GM12878 (cell line): ENCODE results near the gene CDH4. TPM values are rescaled to one million over a fixed set of nuclear protein-coding genes. Genes with fewer than 3 reads are reported as not detected.

Experiments
- ATAC-seq: fragments of 200-7000 bp; cut with Tn5 transposase; 3 replicates; pipeline ENCODE4 v1.9.1; 2020; ENCODE audit warnings: mild to moderate bottlenecking, moderate library complexity
- BruUV-seq: library from RNA; stranded (reverse); fragments of 400-500 nt; replicated peaks from 2 replicates; lab custom pipeline; 2021; lab: Mats Ljungman, UMichigan
- CTCF ChIA-PET: fragments of 300-600 bp; sonication (Branson Sonifier 250); formaldehyde crosslinking; extraction: SDS; loops from one replicate; lab custom pipeline; 2021; ENCODE audit warnings: inconsistent platforms; lab: Yijun Ruan, JAX
- POLR2A ChIA-PET: fragments of 350-600 bp; formaldehyde crosslinking; extraction: SDS; loops from one replicate; lab custom pipeline; 2021; ENCODE audit warnings: inconsistent platforms; lab: Charles Lee
- RAD21 ChIA-PET: fragments of 300-600 bp; sonication (Branson Sonifier 250); formaldehyde crosslinking; loops from one replicate; lab custom pipeline; 2023; ENCODE audit warnings: antibody characterized with exemption; ENCODE audit not compliant: unreplicated experiment; lab: Charles Lee
- SMC1A ChIA-PET: fragments of 300-600 bp; sonication (Branson Sonifier 250); formaldehyde crosslinking; loops from one replicate; lab custom pipeline; 2023; ENCODE audit not compliant: unreplicated experiment, uncharacterized antibody; lab: Charles Lee
- DNase-seq: peaks from one replicate; pipeline ENCODE4 v3.0.0-alpha.2; 2011; ENCODE audit warnings: low read depth, low spot score
- FAIRE-seq: peaks from 3 replicates; lab custom pipeline; 2011; peaks lifted over from hg19 to GRCh38; lab: Jason Lieb, UNC
- H2AFZ ChIP-seq: 2 replicates; pipeline ENCODE4 v1.6.0; 2011; ENCODE audit warnings: low read depth, low read length, control low read depth; ENCODE audit not compliant: control insufficient read depth
- H3K27ac ChIP-seq: 2 replicates; pipeline ENCODE4 v1.5.1; 2011; ENCODE audit warnings: control low read depth; ENCODE audit not compliant: control insufficient read depth, insufficient read depth
- H3K27me3 ChIP-seq, 2 experiments: replicated peaks in 1 of 2; 2 replicates each; pipeline versions ENCODE4 v1.6.0 to v1.6.1; 2011; ENCODE audit warnings: low read length in 1 of 2; ENCODE audit not compliant: control insufficient read depth in 2 of 2, insufficient read depth in 2 of 2
- H3K36me3 ChIP-seq, 2 experiments: 2 replicates each; pipeline ENCODE4 v1.5.1; 2011; ENCODE audit warnings: low read length in 1 of 2; ENCODE audit not compliant: control insufficient read depth in 2 of 2, insufficient read depth in 2 of 2
- H3K4me1 ChIP-seq: 2 replicates; pipeline ENCODE4 v1.6.1; 2011; ENCODE audit warnings: mild to moderate bottlenecking, low read length, moderate library complexity, mixed read lengths; ENCODE audit not compliant: control insufficient read depth, insufficient read depth
- H3K4me2 ChIP-seq: 2 replicates; pipeline ENCODE4 v1.6.0; 2011; ENCODE audit warnings: control low read depth; ENCODE audit not compliant: control insufficient read depth, insufficient read depth
- H3K4me3 ChIP-seq: fragments of 200-600 bp; sonication (generic); 2 replicates; pipeline ENCODE4 v1.5.1; 2016
- H3K79me2 ChIP-seq: 2 replicates; pipeline ENCODE4 v1.6.0; 2011; ENCODE audit warnings: low read length; ENCODE audit not compliant: control insufficient read depth, insufficient read depth
- H3K9ac ChIP-seq: 2 replicates; pipeline ENCODE4 v1.8.0; 2011; ENCODE audit warnings: low read length, control low read depth, mixed read lengths; ENCODE audit not compliant: control insufficient read depth, insufficient read depth
- H3K9me3 ChIP-seq: replicated peaks from 3 replicates; pipeline ENCODE4 v1.5.1; 2011; ENCODE audit warnings: mild to moderate bottlenecking, low read length; ENCODE audit not compliant: control insufficient read depth, insufficient read depth
- H4K20me1 ChIP-seq: 2 replicates; pipeline ENCODE4 v1.6.0; 2011; ENCODE audit not compliant: control insufficient read depth, insufficient read depth
- BCLAF1 ChIP-seq: fragments of 450-650 bp; IDR thresholded peaks from 2 replicates; pipeline ENCODE4 v1.6.1; 2017; ENCODE audit warnings: antibody characterized with exemption, mild to moderate bottlenecking, moderate library complexity
- CBX5 ChIP-seq: sonication (generic); IDR thresholded peaks from 2 replicates; pipeline ENCODE4 v1.6.1; 2016; ENCODE audit warnings: low read depth, moderate library complexity, mild to moderate bottlenecking, inconsistent platforms
- FOS ChIP-seq: IDR thresholded peaks from 3 replicates; pipeline ENCODE4 v1.6.1; 2011; ENCODE audit warnings: borderline replicate concordance; ENCODE audit not compliant: insufficient read length; ENCODE audit errors: extremely low read depth
- NR2C2 ChIP-seq: IDR thresholded peaks from 2 replicates; pipeline ENCODE4 v1.6.1; 2011; ENCODE audit warnings: borderline replicate concordance, low read depth; ENCODE audit not compliant: control insufficient read depth, insufficient read length
- RB1 ChIP-seq: fragments of 450-650 bp; formaldehyde crosslinking; IDR thresholded peaks from 2 replicates; pipeline ENCODE4 v1.6.1; 2017; ENCODE audit warnings: mild to moderate bottlenecking, borderline replicate concordance
- WGBS: methylation state at CpG from one replicate; pipeline ENCODE4 v1.1.6; 2016; ENCODE audit warnings: low lambda C conversion rate; ENCODE audit not compliant: insufficient replicate concordance, insufficient coverage; ENCODE audit errors: missing lambda C conversion rate; 5-methylcytosine and 5-hydroxymethylcytosine counted together
- in situ Hi-C: fragments of 300-500 bp; cut with MboI; formaldehyde crosslinking; loops from 9 replicates; pipeline ENCODE4 v1.14.3; 2018; ENCODE audit warnings: mixed read lengths
- intact Hi-C: fragments of 100-400 bp; cut with micrococcal nuclease; formaldehyde crosslinking; loops from one replicate; pipeline ENCODE4 v1.14.2; 2022; ENCODE audit not compliant: unreplicated experiment
- polyA plus RNA-seq, 11 experiments: library from polyadenylated mRNA; depleted of rRNA in 4 of 11; unstranded in 6 of 11; stranded (reverse) in 5 of 11; fragments of >200 nt; fragmentation: Nextera tagmentation in 4 of 11; fragmentation: Illumina TruSeq in 1 of 11; extraction: Ambion mirVana in 4 of 11; extraction: Trizol in 1 of 11; gene quantifications; 1 replicate in 1 of 11; 2 replicates in 10 of 11; pipeline versions ENCODE4 v1.2.1 to v1.2.3, GENCODE V29; 2011 to 2016; ENCODE audit warnings: inconsistent platforms in 2 of 11, missing spikeins in 2 of 11, low read depth in 1 of 11
- total RNA-seq, 4 experiments: library from RNA; depleted of rRNA in 3 of 4; stranded (reverse); fragments of >200 nt in 3 of 4; fragmentation: Illumina TruSeq in 1 of 4; extraction: Trizol in 1 of 4; gene quantifications; 2 replicates each; pipeline versions ENCODE4 v1.2.1 to v1.2.3, GENCODE V29; 2013 to 2021
- TF ChIP-seq, protein P1 (sequence below): IDR thresholded peaks from 2 replicates; pipeline ENCODE4 v1.6.1; 2012; ENCODE audit warnings: improper control_type of control experiment, low read depth, low read length; ENCODE audit not compliant: insufficient replicate concordance

CDH4 gene
- total and polyA plus RNA-seq, 10 of the 15 experiments (the other 5 are each of a cell fraction or from before 2014, with no cell fraction given): not detected

GRCh38 chr20:61297491-61297890 lies 45.4 kb downstream of the CDH4 start (continued):
- no peak for TF ChIP-seq FOS
- TF ChIP-seq, all 136 proteins: peak for 0

- in situ Hi-C loops: no loop called here
- POLR2A ChIA-PET: no interaction called here
- SMC1A ChIA-PET: no interaction called here
- H3K27ac ChIP-seq: no peak overlapping the region
- H4K20me1 ChIP-seq: no peaks in the 10 kb centered on the region
- no peaks in the 10 kb centered on the region for H3K79me2 ChIP-seq
- DNase-seq (no peak), ATAC-seq (no peak), FAIRE-seq (no peak)
- H3K4me3 ChIP-seq: no peak overlapping the region
- H2AFZ ChIP-seq: no peak overlapping the region
- 57% methylated on average over 17 of the region's 17 CpGs for WGBS
- CTCF ChIA-PET: no interaction called here
- no peak overlapping the region for H3K9ac ChIP-seq
- no peaks in the 10 kb centered on the region for H3K4me1 ChIP-seq
- BruUV-seq: no TSS peak
- H3K36me3 ChIP-seq: no peaks in the 10 kb centered on the region
- H3K27me3 ChIP-seq: no peaks in the 10 kb centered on the region
- intact Hi-C loops: no loop called here
- TF ChIP-seq, protein P1, sequence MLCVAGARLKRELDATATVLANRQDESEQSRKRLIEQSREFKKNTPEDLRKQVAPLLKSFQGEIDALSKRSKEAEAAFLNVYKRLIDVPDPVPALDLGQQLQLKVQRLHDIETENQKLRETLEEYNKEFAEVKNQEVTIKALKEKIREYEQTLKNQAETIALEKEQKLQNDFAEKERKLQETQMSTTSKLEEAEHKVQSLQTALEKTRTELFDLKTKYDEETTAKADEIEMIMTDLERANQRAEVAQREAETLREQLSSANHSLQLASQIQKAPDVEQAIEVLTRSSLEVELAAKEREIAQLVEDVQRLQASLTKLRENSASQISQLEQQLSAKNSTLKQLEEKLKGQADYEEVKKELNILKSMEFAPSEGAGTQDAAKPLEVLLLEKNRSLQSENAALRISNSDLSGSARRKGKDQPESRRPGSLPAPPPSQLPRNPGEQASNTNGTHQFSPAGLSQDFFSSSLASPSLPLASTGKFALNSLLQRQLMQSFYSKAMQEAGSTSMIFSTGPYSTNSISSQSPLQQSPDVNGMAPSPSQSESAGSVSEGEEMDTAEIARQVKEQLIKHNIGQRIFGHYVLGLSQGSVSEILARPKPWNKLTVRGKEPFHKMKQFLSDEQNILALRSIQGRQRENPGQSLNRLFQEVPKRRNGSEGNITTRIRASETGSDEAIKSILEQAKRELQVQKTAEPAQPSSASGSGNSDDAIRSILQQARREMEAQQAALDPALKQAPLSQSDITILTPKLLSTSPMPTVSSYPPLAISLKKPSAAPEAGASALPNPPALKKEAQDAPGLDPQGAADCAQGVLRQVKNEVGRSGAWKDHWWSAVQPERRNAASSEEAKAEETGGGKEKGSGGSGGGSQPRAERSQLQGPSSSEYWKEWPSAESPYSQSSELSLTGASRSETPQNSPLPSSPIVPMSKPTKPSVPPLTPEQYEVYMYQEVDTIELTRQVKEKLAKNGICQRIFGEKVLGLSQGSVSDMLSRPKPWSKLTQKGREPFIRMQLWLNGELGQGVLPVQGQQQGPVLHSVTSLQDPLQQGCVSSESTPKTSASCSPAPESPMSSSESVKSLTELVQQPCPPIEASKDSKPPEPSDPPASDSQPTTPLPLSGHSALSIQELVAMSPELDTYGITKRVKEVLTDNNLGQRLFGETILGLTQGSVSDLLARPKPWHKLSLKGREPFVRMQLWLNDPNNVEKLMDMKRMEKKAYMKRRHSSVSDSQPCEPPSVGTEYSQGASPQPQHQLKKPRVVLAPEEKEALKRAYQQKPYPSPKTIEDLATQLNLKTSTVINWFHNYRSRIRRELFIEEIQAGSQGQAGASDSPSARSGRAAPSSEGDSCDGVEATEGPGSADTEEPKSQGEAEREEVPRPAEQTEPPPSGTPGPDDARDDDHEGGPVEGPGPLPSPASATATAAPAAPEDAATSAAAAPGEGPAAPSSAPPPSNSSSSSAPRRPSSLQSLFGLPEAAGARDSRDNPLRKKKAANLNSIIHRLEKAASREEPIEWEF: no peak
- TF ChIP-seq NR2C2 (no peak), CBX5 (no peak), BCLAF1 (no peak), RB1 (no peak)
- RAD21 ChIA-PET: no interaction called here
- H3K4me2 ChIP-seq: no peak overlapping the region
- no peaks in the 10 kb centered on the region; the same call in 2 of the 3 replicates for H3K9me3 ChIP-seq
Observed at GRCh38 chr20:61297986-61298385, 45.9 kb downstream of the CDH4 start.
